B cell (primary cell): Measurements from ENCODE around the gene TCL1A. TPM values are rescaled to one million over a fixed set of nuclear protein-coding genes. Genes with fewer than 3 reads are reported as not detected.

Source experiments
- ATAC-seq: fragments of 200-7000 bp; cut with Tn5 transposase; one replicate; pipeline ENCODE4 v1.10.0; 2021; ENCODE audit warnings: low read depth, mild to moderate bottlenecking, moderate number of reproducible peaks, moderate library complexity
- CTCF ChIA-PET: fragments of 350-600 bp; sonication (Branson Sonifier 250); formaldehyde crosslinking; loops from one replicate; lab custom pipeline; 2021; ENCODE audit warnings: antibody characterized with exemption, inconsistent platforms; lab: Charles Lee
- POLR2A ChIA-PET: fragments of 350-600 bp; sonication (Branson Sonifier 250); formaldehyde crosslinking; loops from one replicate; lab custom pipeline; 2021; ENCODE audit warnings: antibody characterized with exemption; lab: Charles Lee
- DNase-seq: peaks from one replicate; pipeline ENCODE4 v3.0.0; 2013
- H2AFZ ChIP-seq: 2 replicates; pipeline ENCODE4 v1.6.1; 2012; ENCODE audit warnings: mild to moderate bottlenecking, low read depth, low read length; ENCODE audit not compliant: insufficient read depth, poor library complexity, severe bottlenecking
- H3K27ac ChIP-seq, 2 donors: 1 replicate in 1 of 2; 2 replicates in 1 of 2; pipeline ENCODE4 v1.5.1; 2012 to 2013; ENCODE audit warnings: low read length in 2 of 2, mild to moderate bottlenecking in 2 of 2, moderate library complexity in 1 of 2
- H3K27me3 ChIP-seq, 4 experiments: fragments of 200-600 bp in 1 of 4; sonication (generic) in 1 of 4; replicated peaks in 1 of 4; 1 replicate in 2 of 4; 2 replicates in 2 of 4; pipeline versions ENCODE4 v1.6.1 to v1.7.0; 2013 to 2016; ENCODE audit warnings: low read length in 3 of 4, mild to moderate bottlenecking in 2 of 4, mixed read lengths in 1 of 4, moderate library complexity in 1 of 4; ENCODE audit not compliant: insufficient read depth in 4 of 4, control insufficient read depth in 3 of 4; ENCODE audit errors: control extremely low read depth in 1 of 4
- H3K36me3 ChIP-seq, 2 experiments: replicated peaks in 1 of 2; 1 replicate in 1 of 2; 2 replicates in 1 of 2; pipeline versions ENCODE4 v1.6.1 to v1.7.1; 2013; ENCODE audit warnings: low read length in 1 of 2; ENCODE audit not compliant: insufficient read depth in 2 of 2, control insufficient read depth in 1 of 2; ENCODE audit errors: control extremely low read depth in 1 of 2, extremely low read depth in 1 of 2
- H3K4me1 ChIP-seq, 2 donors: fragments of 200-600 bp in 1 of 2; sonication (generic) in 1 of 2; 1 replicate in 1 of 2; 2 replicates in 1 of 2; pipeline versions ENCODE4 v1.5.1 to v1.6.1; 2013 to 2017; ENCODE audit warnings: low read length in 2 of 2; ENCODE audit not compliant: control insufficient read depth in 2 of 2, insufficient read depth in 2 of 2
- H3K4me2 ChIP-seq: replicated peaks from 2 replicates; pipeline ENCODE3; 2012; ENCODE audit warnings: mild to moderate bottlenecking, low read depth, low read length; ENCODE audit not compliant: poor library complexity, severe bottlenecking
- H3K4me3 ChIP-seq, 5 experiments: fragments of 200-600 bp in 1 of 5; sonication (generic) in 1 of 5; 1 replicate in 3 of 5; 2 replicates in 2 of 5; pipeline versions ENCODE4 v1.5.1 to v1.7.0; 2011 to 2016; ENCODE audit warnings: low read length in 4 of 5, mild to moderate bottlenecking in 4 of 5, low read depth in 2 of 5, control low read depth in 1 of 5, moderate library complexity in 1 of 5; ENCODE audit not compliant: insufficient read depth in 1 of 5; ENCODE audit errors: control extremely low read depth in 1 of 5, extremely low read depth in 1 of 5
- H3K79me2 ChIP-seq: fragments of 200-600 bp; sonication (generic); one replicate; pipeline ENCODE4 v1.6.0; 2016; ENCODE audit warnings: low read length; ENCODE audit not compliant: control insufficient read depth, insufficient read depth
- H3K9ac ChIP-seq: fragments of 200-600 bp; sonication (generic); 2 replicates; pipeline ENCODE4 v1.6.1; 2017; ENCODE audit warnings: mild to moderate bottlenecking, low read length, moderate library complexity
- H3K9me3 ChIP-seq, 3 donors: one replicate each; pipeline versions ENCODE4 v1.6.1 to v1.7.1; 2013; ENCODE audit warnings: low read length in 2 of 3; ENCODE audit not compliant: control insufficient read depth in 2 of 3, insufficient read depth in 1 of 3; ENCODE audit errors: control extremely low read depth in 1 of 3
- H4K20me1 ChIP-seq: 2 replicates; pipeline ENCODE4 v1.6.0; 2012; ENCODE audit warnings: mild to moderate bottlenecking, low read length; ENCODE audit not compliant: insufficient read depth, control insufficient read depth, poor library complexity, severe bottlenecking
- H3K27ac Mint-ChIP-seq: one replicate; pipeline ENCODE4 v1.8.0; 2021; ENCODE audit warnings: mixed read lengths
- H3K27me3 Mint-ChIP-seq: one replicate; pipeline ENCODE4 v1.8.0; 2021; ENCODE audit warnings: mixed read lengths
- H3K4me1 Mint-ChIP-seq: one replicate; pipeline ENCODE4 v1.8.0; 2021; ENCODE audit warnings: mixed read lengths
- H3K4me3 Mint-ChIP-seq: one replicate; pipeline ENCODE4 v1.8.0; 2021; ENCODE audit warnings: mixed read lengths
- H3K9me3 Mint-ChIP-seq: one replicate; pipeline ENCODE4 v1.8.0; 2022; ENCODE audit warnings: mixed read lengths; ENCODE audit not compliant: insufficient read depth
- EZH2 ChIP-seq: IDR thresholded peaks from 2 replicates; pipeline ENCODE4 v1.6.1; 2012; ENCODE audit warnings: borderline replicate concordance, low read depth, mild to moderate bottlenecking, moderate library complexity, low read length; ENCODE audit not compliant: insufficient read depth, poor library complexity, severe bottlenecking
- WGBS: methylation state at CpG from one replicate; pipeline ENCODE4 v1.1.5; 2013; ENCODE audit warnings: missing lambda C conversion rate; ENCODE audit not compliant: insufficient coverage; 5-methylcytosine and 5-hydroxymethylcytosine counted together
- intact Hi-C: fragments of 100-400 bp; cut with micrococcal nuclease; formaldehyde crosslinking; loops from one replicate; pipeline ENCODE4 v1.10.0; 2022
- polyA plus RNA-seq: library from polyadenylated mRNA; depleted of rRNA; stranded (reverse); fragments of >200 nt; gene quantifications from 2 replicates; pipeline ENCODE4 v1.2.3, GENCODE V29; 2012
- total RNA-seq, 2 donors: library from RNA; stranded (reverse); fragments of 120-200 nt in 1 of 2; gene quantifications; 1 replicate in 1 of 2; 2 replicates in 1 of 2; pipeline versions ENCODE4 v1.2.3 to v1.2.4, GENCODE V29; 2013 to 2022
- TF ChIP-seq, protein P1 (sequence below): fragments of 200-600 bp; IDR thresholded peaks from one replicate; pipeline ENCODE4 v1.8.0; 2022; ENCODE audit warnings: antibody characterized with exemption, mild to moderate bottlenecking

TCL1A gene
- total and polyA plus RNA-seq, 2 donors (not counting 1 experiment from before 2014, with no cell fraction given), result 272 to 770 TPM

DNA sequence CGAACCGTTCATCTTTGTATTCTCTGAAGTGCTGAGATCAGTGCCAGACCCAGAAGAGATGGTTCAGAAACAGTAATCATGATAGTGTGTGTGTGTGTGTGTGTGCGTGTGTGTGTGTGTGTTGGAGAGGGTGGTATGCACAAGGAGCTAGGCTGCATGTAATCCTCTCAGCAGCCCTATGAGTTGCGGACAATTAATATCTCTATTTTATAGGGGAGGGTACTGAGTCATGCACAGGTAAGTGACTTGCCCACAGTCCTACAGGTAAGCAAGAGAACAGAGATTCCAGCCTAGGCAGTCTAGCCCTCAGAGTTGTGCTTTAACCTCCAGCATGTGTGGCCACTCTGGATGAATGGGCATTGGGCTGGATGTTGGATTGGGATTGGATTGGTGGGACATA, 27.9 kb upstream of the TCL1A start:
- ATAC-seq, result no peak
- Histone ChIP-seq H4K20me1 (no peaks in the 10 kb centered on the region), H3K36me3 (no peaks in the 10 kb centered on the region), H3K9me3 (peaks cover 0 to 16% (median 14%) of the 10 kb centered on the region in 3 donors), H3K27me3 (no peaks in the 10 kb centered on the region), H3K9ac (no peak overlapping the region), H3K27ac (no peak overlapping the region), H3K79me2 (peaks cover 76% of the 10 kb centered on the region), H2AFZ (no peak overlapping the region), H3K4me2 (no peak overlapping the region), H3K4me1 (peaks cover 27 to 28% of the 10 kb centered on the region in 2 donors), H3K4me3 (no peak overlapping the region)
- TF ChIP-seq EZH2, result no peak
- TF ChIP-seq, protein P1, sequence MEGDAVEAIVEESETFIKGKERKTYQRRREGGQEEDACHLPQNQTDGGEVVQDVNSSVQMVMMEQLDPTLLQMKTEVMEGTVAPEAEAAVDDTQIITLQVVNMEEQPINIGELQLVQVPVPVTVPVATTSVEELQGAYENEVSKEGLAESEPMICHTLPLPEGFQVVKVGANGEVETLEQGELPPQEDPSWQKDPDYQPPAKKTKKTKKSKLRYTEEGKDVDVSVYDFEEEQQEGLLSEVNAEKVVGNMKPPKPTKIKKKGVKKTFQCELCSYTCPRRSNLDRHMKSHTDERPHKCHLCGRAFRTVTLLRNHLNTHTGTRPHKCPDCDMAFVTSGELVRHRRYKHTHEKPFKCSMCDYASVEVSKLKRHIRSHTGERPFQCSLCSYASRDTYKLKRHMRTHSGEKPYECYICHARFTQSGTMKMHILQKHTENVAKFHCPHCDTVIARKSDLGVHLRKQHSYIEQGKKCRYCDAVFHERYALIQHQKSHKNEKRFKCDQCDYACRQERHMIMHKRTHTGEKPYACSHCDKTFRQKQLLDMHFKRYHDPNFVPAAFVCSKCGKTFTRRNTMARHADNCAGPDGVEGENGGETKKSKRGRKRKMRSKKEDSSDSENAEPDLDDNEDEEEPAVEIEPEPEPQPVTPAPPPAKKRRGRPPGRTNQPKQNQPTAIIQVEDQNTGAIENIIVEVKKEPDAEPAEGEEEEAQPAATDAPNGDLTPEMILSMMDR, result no peak
- DNase-seq, result no peak
- WGBS, result 84% methylated on average over 2 of the region's 4 CpGs
- Mint-ChIP-seq H3K4me1 (peaks cover 28% of the 10 kb centered on the region), H3K4me3 (no peak overlapping the region), H3K9me3 (peaks cover 5% of the 10 kb centered on the region), H3K27ac (no peak overlapping the region), H3K27me3 (peaks cover 4% of the 10 kb centered on the region)
- CTCF ChIA-PET, result interaction anchor here (1.1 kb wide), 1 partner anchor 32 kb away, joined by 3 read pairs; no protein-coding TSS in a partner anchor
- intact Hi-C loops, result no loop called here
- POLR2A ChIA-PET, result no interaction called here

DNA sequence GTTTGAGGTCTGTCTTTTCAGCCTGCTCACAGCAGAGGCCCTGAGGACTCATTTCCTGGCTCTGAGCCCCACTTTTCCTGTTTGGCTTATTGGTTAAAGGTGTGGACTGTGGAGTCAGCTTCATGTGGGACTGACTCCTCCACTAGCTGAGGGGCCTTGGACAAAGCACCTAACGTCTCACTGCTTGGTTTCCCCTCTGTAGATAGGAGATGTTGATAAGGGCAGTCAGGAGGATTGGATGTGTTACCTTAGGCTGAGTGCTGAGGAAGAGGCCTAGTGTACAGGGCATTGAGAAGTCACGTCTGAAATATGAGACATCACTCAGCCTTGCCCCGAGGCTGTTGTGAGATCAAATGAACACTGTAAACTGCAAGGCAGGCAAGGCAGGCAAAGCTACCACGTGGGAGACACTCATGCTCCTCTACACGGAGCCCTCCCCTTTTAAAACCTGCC, 27.1 kb upstream of the TCL1A start:
- no peak for DNase-seq
- Mint-ChIP-seq H3K27ac (peak overlapping the region; percentile 60), H3K4me3 (no peak overlapping the region), H3K27me3 (peaks cover 4% of the 10 kb centered on the region), H3K9me3 (peaks cover 5% of the 10 kb centered on the region), H3K4me1 (peaks cover 33% of the 10 kb centered on the region)
- Histone ChIP-seq H4K20me1 (no peaks in the 10 kb centered on the region), H2AFZ (no peak overlapping the region), H3K27ac (no peak overlapping the region), H3K36me3 (no peaks in the 10 kb centered on the region), H3K4me3 (no peak overlapping the region), H3K4me1 (peaks cover 27 to 34% of the 10 kb centered on the region in 2 donors), H3K9me3 (peaks cover 0 to 16% (median 14%) of the 10 kb centered on the region in 3 donors), H3K4me2 (no peak overlapping the region), H3K9ac (no peak overlapping the region), H3K79me2 (peaks cover 69% of the 10 kb centered on the region), H3K27me3 (no peaks in the 10 kb centered on the region)
- CTCF ChIA-PET, result no interaction called here
- no peak for TF ChIP-seq EZH2
- TF ChIP-seq, protein P1, result no peak
- ATAC-seq, result no peak
- POLR2A ChIA-PET, result no interaction called here
- intact Hi-C loops, result no loop called here
- 42% methylated on average over 5 of the region's 5 CpGs for WGBS
